Medulla oblongata (tissue), 1 donor: ENCODE measurements around the gene BRICD5.

Experiments
- DNase-seq: peaks from one replicate; pipeline ENCODE4 v3.0.0-alpha.2; 2015; ENCODE audit errors: extremely low spot score

The BRICD5 gene

DNA sequence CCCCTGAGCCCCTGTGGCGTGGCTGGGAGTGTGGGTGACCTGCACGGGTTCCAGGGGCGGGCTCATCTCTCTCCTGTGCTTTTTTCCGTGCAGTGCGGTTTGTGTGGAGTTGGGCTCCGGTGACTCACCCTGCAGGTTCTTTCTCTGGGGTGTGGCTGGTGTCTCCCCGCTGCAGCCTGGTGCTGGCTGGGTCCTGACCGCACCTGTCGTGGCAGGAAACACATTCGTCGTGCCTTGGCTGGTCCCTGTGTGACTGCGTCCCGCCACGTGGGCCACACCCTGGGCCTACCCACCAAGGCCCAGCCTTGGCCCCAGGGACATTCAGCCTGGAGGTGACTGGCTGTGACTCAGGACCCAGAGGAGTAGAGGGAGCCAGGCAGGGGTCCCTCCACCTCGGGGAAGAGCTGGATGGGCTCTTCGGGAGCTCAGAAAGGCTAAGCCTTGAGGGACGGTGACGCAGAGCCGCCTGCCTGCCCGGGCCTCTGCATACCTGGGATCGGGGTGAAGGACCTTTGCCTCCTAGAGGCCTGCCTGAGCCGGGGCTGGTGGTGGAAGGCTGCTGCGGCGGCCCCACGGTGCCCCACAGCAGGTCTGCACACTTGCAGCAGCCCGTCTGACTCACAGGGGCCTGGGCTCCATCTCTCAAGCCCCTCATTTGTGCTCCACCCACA is 47.3 kb downstream of the BRICD5 start:
- DNase-seq: no peak

DNA sequence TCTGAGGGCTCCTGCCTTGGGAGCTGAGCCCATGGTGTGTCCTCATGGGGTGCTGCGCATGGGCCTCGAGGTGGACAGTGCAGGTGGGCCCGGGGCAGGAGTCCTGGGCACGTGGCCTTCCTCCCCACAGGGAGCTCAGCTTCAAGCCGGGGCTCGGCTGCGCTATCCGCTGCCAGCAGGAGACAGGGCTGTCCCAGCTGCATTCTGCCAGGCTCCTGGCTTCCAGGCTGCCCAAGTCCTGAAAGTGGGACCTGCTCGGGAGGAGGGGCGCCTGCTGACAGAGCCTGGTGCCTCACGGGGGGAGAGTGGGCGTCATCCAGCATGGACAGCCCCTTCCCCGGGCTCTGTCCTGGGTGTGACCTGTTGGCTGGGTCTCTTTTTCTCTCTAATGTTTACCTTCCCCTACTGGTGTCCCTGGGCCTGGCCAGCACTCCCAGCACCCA is 48.0 kb downstream of the BRICD5 start:
- no peak for DNase-seq

DNA sequence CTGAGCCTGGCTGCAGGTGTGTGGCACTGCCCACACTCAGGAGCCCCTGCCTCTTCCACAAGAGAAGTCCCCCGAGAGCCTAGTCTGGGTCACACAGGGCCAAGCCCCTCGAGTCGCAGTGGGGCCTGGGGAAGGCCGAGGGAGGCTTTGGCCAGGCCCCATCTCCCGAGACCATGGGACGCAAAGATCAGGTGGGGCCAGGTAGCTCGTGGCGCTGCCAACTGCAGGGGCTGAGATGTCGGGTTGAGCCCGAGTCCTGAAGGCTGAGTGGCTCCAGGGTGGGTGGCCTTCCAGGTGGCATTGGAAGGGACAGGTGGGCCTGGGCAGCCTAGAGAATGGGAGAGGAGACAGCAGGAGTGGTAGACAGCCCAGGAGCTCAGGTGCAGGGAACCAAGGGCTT is 48.8 kb downstream of the BRICD5 start:
- no peak for DNase-seq

DNA sequence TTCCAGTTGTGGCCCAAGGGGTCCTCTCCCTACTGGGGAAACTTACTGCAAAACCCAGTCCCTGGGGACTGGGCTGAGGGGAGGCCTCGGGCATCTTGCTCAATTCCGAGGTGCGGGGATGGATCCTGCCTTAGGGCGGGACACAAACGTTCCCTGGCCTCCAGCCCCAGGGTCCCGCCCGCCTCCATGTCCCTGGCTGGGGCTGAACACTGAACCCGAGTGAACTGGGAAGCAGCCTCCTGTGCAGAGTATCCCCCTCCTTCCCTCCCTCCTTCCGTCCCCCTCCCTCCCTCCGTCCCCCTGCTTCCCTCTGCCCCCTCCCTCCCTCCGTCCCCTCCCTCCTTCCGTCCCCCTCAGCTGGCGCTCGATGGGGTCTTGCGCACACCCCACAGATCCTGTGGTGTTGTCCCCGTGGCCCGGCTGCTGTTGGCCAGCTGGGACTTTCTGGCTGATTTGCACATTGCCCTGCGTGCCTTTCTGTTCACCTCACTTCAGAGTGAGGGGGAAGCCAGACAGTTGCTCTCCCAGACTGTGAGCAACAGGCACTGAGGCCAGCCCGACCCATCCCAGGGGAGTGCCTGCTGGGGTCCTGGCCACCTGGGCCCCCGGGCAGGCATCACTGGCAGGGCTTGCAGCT is 49.6 kb downstream of the BRICD5 start:
- DNase-seq: no peak
